ENCODE results near the gene WNT4. TPM values are rescaled to one million over a fixed set of nuclear protein-coding genes. Genes with fewer than 3 reads are reported as not detected.

Gene WNT4
- total RNA-seq, 1 donor from 2014 or later = not detected

- Histone ChIP-seq H3K4me3 (no peak overlapping the region), H3K27ac (no peak overlapping the region), H3K9me3 (ENCODE audit: low read depth) (no peaks in the 10 kb centered on the region), H3K79me2 (ENCODE audit: low read depth) (peaks cover 8% of the 10 kb centered on the region), H3K27me3 (no peaks in the 10 kb centered on the region), H3K36me3 (no peaks in the 10 kb centered on the region), H3K4me2 (no peak overlapping the region), H3K4me1 (peaks cover 22% of the 10 kb centered on the region), H4K20me1 (ENCODE audit: low read depth) (peaks cover 71% of the 10 kb centered on the region), H3F3A (ENCODE audit: low read depth) (peaks cover 2% of the 10 kb centered on the region), H3K9ac (no peak overlapping the region), H2AFZ (replicated peaks) (no peak overlapping the region)
- H3K9me3 Mint-ChIP-seq = no peaks in the 10 kb centered on the region
- no peak for TF ChIP-seq EZH2phosphoT487 (IDR thresholded peaks at IDR 0.05)
- no peak for TF ChIP-seq EZH2 (IDR thresholded peaks at IDR 0.05)
- peaks cover 22% of the 10 kb centered on the region for H3K36me3 Mint-ChIP-seq
- peaks cover 62% of the 10 kb centered on the region for H3K4me1 Mint-ChIP-seq
- peaks cover 17% of the 10 kb centered on the region for H3K27me3 Mint-ChIP-seq (ENCODE audit: insufficient read depth, low read depth)
- H3K27ac Mint-ChIP-seq = peak overlapping the region; percentile 57
- H3K4me3 Mint-ChIP-seq = peak overlapping the region; percentile 30
- DNase-seq (ENCODE audit: low spot score) = no peak
Observed at GRCh38 chr1:22120469-22120790, 22.5 kb downstream of the WNT4 start.

- Histone ChIP-seq H3K9me3 (ENCODE audit: low read depth) (no peaks in the 10 kb centered on the region), H3K27ac (no peak overlapping the region), H3K36me3 (no peaks in the 10 kb centered on the region), H3K4me1 (peaks cover 27% of the 10 kb centered on the region), H3K79me2 (ENCODE audit: low read depth) (peaks cover 12% of the 10 kb centered on the region), H4K20me1 (ENCODE audit: low read depth) (peaks cover 77% of the 10 kb centered on the region), H3K27me3 (no peaks in the 10 kb centered on the region), H2AFZ (replicated peaks) (no peak overlapping the region), H3K4me3 (no peak overlapping the region), H3F3A (ENCODE audit: low read depth) (peaks cover 2% of the 10 kb centered on the region), H3K4me2 (no peak overlapping the region), H3K9ac (no peak overlapping the region)
- TF ChIP-seq EZH2phosphoT487 (IDR thresholded peaks at IDR 0.05) (no peak), EZH2 (IDR thresholded peaks at IDR 0.05) (no peak), CTCF (IDR thresholded peaks at IDR 0.05) (no peak)
- H3K4me3 Mint-ChIP-seq = no peak overlapping the region
- peaks cover 18% of the 10 kb centered on the region for H3K36me3 Mint-ChIP-seq
- DNase-seq (ENCODE audit: low spot score) = no peak
- H3K4me1 Mint-ChIP-seq = peaks cover 67% of the 10 kb centered on the region
- peaks cover 17% of the 10 kb centered on the region for H3K27me3 Mint-ChIP-seq (ENCODE audit: insufficient read depth, low read depth)
- peak overlapping the region; percentile 28 for H3K27ac Mint-ChIP-seq
- H3K9me3 Mint-ChIP-seq = no peaks in the 10 kb centered on the region
Observed at GRCh38 chr1:22119626-22120468, 23.1 kb downstream of the WNT4 start.

GRCh38 chr1:22118291-22118992 lies 24.5 kb downstream of the WNT4 start:
- H3K9me3 ChIP-seq (ENCODE audit: low read depth) = no peaks in the 10 kb centered on the region
- H3K27ac ChIP-seq = no peak overlapping the region

More at GRCh38 chr1:22118291-22118992, 24.5 kb downstream of the WNT4 start:
- H2AFZ ChIP-seq (replicated peaks) = no peak overlapping the region
- Mint-ChIP-seq H3K27ac (peak overlapping the region; percentile 37), H3K27me3 (ENCODE audit: insufficient read depth, low read depth) (peaks cover 17% of the 10 kb centered on the region), H3K4me1 (peaks cover 73% of the 10 kb centered on the region), H3K9me3 (no peaks in the 10 kb centered on the region), H3K4me3 (no peak overlapping the region), H3K36me3 (peaks cover 16% of the 10 kb centered on the region)
- H3K4me3 ChIP-seq = no peak overlapping the region
- peaks cover 87% of the 10 kb centered on the region for H4K20me1 ChIP-seq (ENCODE audit: low read depth)
- H3K27me3 ChIP-seq = no peaks in the 10 kb centered on the region
- H3K4me2 ChIP-seq = no peak overlapping the region
- no peak for TF ChIP-seq CTCF (IDR thresholded peaks at IDR 0.05)
- no peaks in the 10 kb centered on the region for H3K36me3 ChIP-seq
- no peak for DNase-seq (ENCODE audit: low spot score)
- H3K79me2 ChIP-seq (ENCODE audit: low read depth) = peaks cover 12% of the 10 kb centered on the region
- peaks cover 38% of the 10 kb centered on the region for H3K4me1 ChIP-seq
- H3F3A ChIP-seq (ENCODE audit: low read depth) = peaks cover 11% of the 10 kb centered on the region
- H3K9ac ChIP-seq = no peak overlapping the region

Measured in neural progenitor cell (in vitro differentiated cells).